Karpas-422 (cell line): Measurements from ENCODE around the gene AGTR1. TPM values are rescaled to one million over a fixed set of nuclear protein-coding genes. Genes with fewer than 3 reads are reported as not detected.

ENCODE experiments used
- DNase-seq: peaks from one replicate; pipeline ENCODE4 v3.0.0-alpha.2; 2015
- H2AFZ ChIP-seq: fragments of 200-600 bp; sonication (generic); 2 replicates; pipeline ENCODE4 v1.6.1; 2014; ENCODE audit warnings: antibody characterized with exemption, low read length, mixed read lengths
- H3K27ac ChIP-seq: fragments of 200-600 bp; sonication (generic); 2 replicates; pipeline ENCODE4 v1.5.1; 2014; ENCODE audit warnings: mild to moderate bottlenecking, low read length, moderate library complexity
- H3K27me3 ChIP-seq: fragments of 200-600 bp; sonication (generic); 2 replicates; pipeline ENCODE4 v1.6.1; 2014; ENCODE audit warnings: low read length, mixed read lengths
- H3K36me3 ChIP-seq: fragments of 200-600 bp; sonication (generic); 2 replicates; pipeline ENCODE4 v1.6.1; 2014; ENCODE audit warnings: low read length, mixed read lengths; ENCODE audit not compliant: insufficient read depth
- H3K4me1 ChIP-seq: fragments of 200-600 bp; sonication (generic); 2 replicates; pipeline ENCODE4 v1.6.1; 2014; ENCODE audit warnings: mild to moderate bottlenecking, low read length, mixed read lengths
- H3K4me2 ChIP-seq: fragments of 200-600 bp; sonication (generic); 2 replicates; pipeline ENCODE4 v1.6.1; 2014; ENCODE audit warnings: low read length, low read depth, mild to moderate bottlenecking; ENCODE audit not compliant: poor library complexity, severe bottlenecking
- H3K4me3 ChIP-seq: fragments of 200-600 bp; sonication (generic); 2 replicates; pipeline ENCODE4 v1.5.1; 2014; ENCODE audit warnings: mild to moderate bottlenecking, antibody characterized with exemption, low read length, mixed read lengths
- H3K79me2 ChIP-seq: fragments of 200-600 bp; sonication (generic); 2 replicates; pipeline ENCODE4 v1.6.1; 2014; ENCODE audit warnings: mild to moderate bottlenecking, low read length, mixed read lengths
- H3K9ac ChIP-seq: fragments of 200-600 bp; sonication (generic); 2 replicates; pipeline ENCODE4 v1.6.0; 2014; ENCODE audit warnings: low read length
- H3K9me2 ChIP-seq: fragments of 200-600 bp; sonication (generic), shearing (Covaris generic); replicated peaks from 2 replicates; pipeline ENCODE4 v1.6.0; 2014; ENCODE audit warnings: mild to moderate bottlenecking, low read length, moderate library complexity; ENCODE audit not compliant: insufficient read depth
- H3K9me3 ChIP-seq: fragments of 300-700, 200-600 bp; sonication (generic); 2 replicates; pipeline ENCODE4 v1.6.1; 2014; ENCODE audit warnings: low read length, mixed read lengths
- H4K20me1 ChIP-seq: fragments of 200-600 bp; sonication (generic); 2 replicates; pipeline ENCODE4 v1.6.1; 2014; ENCODE audit warnings: mild to moderate bottlenecking, antibody characterized with exemption, low read length, low read depth; ENCODE audit not compliant: insufficient read depth
- total RNA-seq: library from RNA; depleted of rRNA; stranded (reverse); fragments of >200 nt; shearing (Covaris generic); gene quantifications from 2 replicates; pipeline ENCODE4 v1.2.3, GENCODE V29; 2014; ENCODE audit warnings: low replicate concordance

The AGTR1 gene
- total RNA-seq, 1 experiment from 2014 or later: not detected

GRCh38 chr3:148682997-148683396 is 14.7 kb upstream of the AGTR1 start:
- Histone ChIP-seq H3K4me3 (no peak overlapping the region), H3K4me2 (no peak overlapping the region), H3K27ac (no peak overlapping the region), H3K9ac (no peak overlapping the region), H3K4me1 (no peaks in the 10 kb centered on the region), H3K79me2 (no peaks in the 10 kb centered on the region), H3K27me3 (no peaks in the 10 kb centered on the region), H3K9me3 (no peaks in the 10 kb centered on the region), H4K20me1 (no peaks in the 10 kb centered on the region), H2AFZ (no peak overlapping the region), H3K9me2 (no peaks in the 10 kb centered on the region), H3K36me3 (no peaks in the 10 kb centered on the region)
- no peak for DNase-seq

- no peaks in the 10 kb centered on the region for H3K79me2 ChIP-seq
- H4K20me1 ChIP-seq: no peaks in the 10 kb centered on the region
- no peak overlapping the region for H3K4me2 ChIP-seq
- DNase-seq: no peak
- no peak overlapping the region for H2AFZ ChIP-seq
- no peak overlapping the region for H3K27ac ChIP-seq
- no peaks in the 10 kb centered on the region for H3K27me3 ChIP-seq
- no peaks in the 10 kb centered on the region for H3K9me2 ChIP-seq
- H3K36me3 ChIP-seq: no peaks in the 10 kb centered on the region
- H3K9me3 ChIP-seq: no peaks in the 10 kb centered on the region
- H3K4me3 ChIP-seq: no peak overlapping the region
- H3K9ac ChIP-seq: no peak overlapping the region
- H3K4me1 ChIP-seq: no peaks in the 10 kb centered on the region
These were observed 3.6 kb upstream of the AGTR1 start for GRCh38 chr3:148694116-148694515.

- H3K4me2 ChIP-seq: no peak overlapping the region
These were observed 597 bp downstream of the AGTR1 start for GRCh38 chr3:148698190-148698810.

DNA sequence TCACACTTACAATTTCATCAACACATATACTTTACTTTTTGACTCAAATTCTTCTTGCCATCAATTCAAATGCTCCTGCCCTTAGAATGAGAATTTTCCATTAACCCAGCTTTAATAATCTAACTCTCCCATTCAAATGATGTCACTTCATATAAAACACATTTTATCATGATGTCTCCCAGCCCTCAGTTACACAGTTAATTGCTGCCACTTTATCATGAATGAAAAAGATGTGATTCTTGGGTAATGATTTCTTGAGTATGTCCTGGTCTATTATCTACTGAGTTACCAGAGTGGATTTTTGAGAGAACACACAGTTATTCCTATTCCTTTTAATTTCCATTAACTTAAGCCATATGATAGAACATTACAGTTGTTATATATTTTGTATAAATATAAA is 7.6 kb downstream of the AGTR1 start:
- Histone ChIP-seq H3K27me3 (no peaks in the 10 kb centered on the region), H3K36me3 (no peaks in the 10 kb centered on the region), H3K4me2 (no peak overlapping the region), H3K27ac (no peak overlapping the region), H3K79me2 (no peaks in the 10 kb centered on the region), H2AFZ (no peak overlapping the region), H3K9me2 (no peaks in the 10 kb centered on the region), H3K9me3 (no peaks in the 10 kb centered on the region), H3K4me1 (no peaks in the 10 kb centered on the region), H3K9ac (no peak overlapping the region), H4K20me1 (no peaks in the 10 kb centered on the region), H3K4me3 (no peak overlapping the region)
- DNase-seq: no peak

More at GRCh38 chr3:148698190-148698810, 597 bp downstream of the AGTR1 start:
- Histone ChIP-seq H3K27ac (no peak overlapping the region), H3K9me2 (no peaks in the 10 kb centered on the region), H3K36me3 (no peaks in the 10 kb centered on the region), H2AFZ (no peak overlapping the region), H3K79me2 (no peaks in the 10 kb centered on the region), H3K27me3 (no peaks in the 10 kb centered on the region), H3K9ac (no peak overlapping the region), H3K9me3 (no peaks in the 10 kb centered on the region), H3K4me1 (no peaks in the 10 kb centered on the region), H3K4me3 (no peak overlapping the region), H4K20me1 (no peaks in the 10 kb centered on the region)
- no peak for DNase-seq

- Histone ChIP-seq H3K79me2 (no peaks in the 10 kb centered on the region), H3K27ac (no peak overlapping the region), H3K9me3 (no peaks in the 10 kb centered on the region), H3K27me3 (no peaks in the 10 kb centered on the region), H3K9ac (no peak overlapping the region), H3K36me3 (no peaks in the 10 kb centered on the region), H4K20me1 (no peaks in the 10 kb centered on the region), H2AFZ (no peak overlapping the region), H3K4me2 (no peak overlapping the region), H3K4me3 (no peak overlapping the region), H3K9me2 (no peaks in the 10 kb centered on the region), H3K4me1 (no peaks in the 10 kb centered on the region)
- DNase-seq: no peak
These were observed 10.1 kb downstream of the AGTR1 start for GRCh38 chr3:148707601-148708380.

GRCh38 chr3:148708409-148708808 is 10.7 kb downstream of the AGTR1 start:
- no peaks in the 10 kb centered on the region for H3K27me3 ChIP-seq
- H3K4me1 ChIP-seq: no peaks in the 10 kb centered on the region
- no peak overlapping the region for H3K4me3 ChIP-seq
- no peak for DNase-seq
- H4K20me1 ChIP-seq: no peaks in the 10 kb centered on the region
- H3K79me2 ChIP-seq: no peaks in the 10 kb centered on the region
- H3K36me3 ChIP-seq: no peaks in the 10 kb centered on the region
- no peaks in the 10 kb centered on the region for H3K9me2 ChIP-seq
- H3K9ac ChIP-seq: no peak overlapping the region
- no peaks in the 10 kb centered on the region for H3K9me3 ChIP-seq
- no peak overlapping the region for H2AFZ ChIP-seq
- no peak overlapping the region for H3K27ac ChIP-seq
- H3K4me2 ChIP-seq: no peak overlapping the region

DNA sequence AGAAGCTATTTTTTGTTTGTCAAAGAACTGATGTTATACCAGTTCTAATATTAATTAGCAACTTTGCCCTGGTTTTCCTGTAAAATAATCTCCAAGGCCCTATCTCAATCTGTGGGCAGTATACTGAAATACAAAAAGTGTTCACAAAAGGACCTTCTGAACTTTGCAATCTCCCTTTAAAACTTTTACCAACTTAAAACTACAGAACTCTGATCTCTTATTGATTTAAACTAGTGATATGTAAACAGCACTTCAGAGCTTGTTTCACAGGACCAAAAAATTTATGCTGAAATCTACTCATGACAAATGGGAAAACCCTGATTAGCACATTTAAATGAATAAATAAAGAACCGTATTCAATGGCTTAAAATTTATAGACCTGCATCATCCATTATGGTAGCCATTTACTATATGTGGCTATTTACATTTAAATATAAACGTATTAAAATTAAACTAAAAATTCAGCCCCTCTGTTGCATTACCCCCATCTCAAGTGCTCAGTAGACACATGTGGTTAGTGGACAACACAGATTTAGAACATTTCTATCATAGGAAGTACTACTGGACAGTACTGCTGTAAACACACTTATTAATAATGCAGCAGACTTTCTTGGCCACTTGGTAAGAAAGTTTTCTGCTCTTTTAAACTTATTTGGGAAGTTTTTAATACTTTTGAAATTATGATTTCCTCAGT is 12.0 kb downstream of the AGTR1 start:
- DNase-seq: no peak
- no peak overlapping the region for H3K27ac ChIP-seq
- no peaks in the 10 kb centered on the region for H3K4me1 ChIP-seq
- H3K9ac ChIP-seq: no peak overlapping the region
- H3K36me3 ChIP-seq: no peaks in the 10 kb centered on the region
- no peaks in the 10 kb centered on the region for H3K9me3 ChIP-seq
- no peaks in the 10 kb centered on the region for H3K79me2 ChIP-seq
- no peak overlapping the region for H3K4me3 ChIP-seq
- no peaks in the 10 kb centered on the region for H3K27me3 ChIP-seq
- H3K9me2 ChIP-seq: no peaks in the 10 kb centered on the region
- no peak overlapping the region for H3K4me2 ChIP-seq
- H2AFZ ChIP-seq: no peak overlapping the region
- no peaks in the 10 kb centered on the region for H4K20me1 ChIP-seq

DNA sequence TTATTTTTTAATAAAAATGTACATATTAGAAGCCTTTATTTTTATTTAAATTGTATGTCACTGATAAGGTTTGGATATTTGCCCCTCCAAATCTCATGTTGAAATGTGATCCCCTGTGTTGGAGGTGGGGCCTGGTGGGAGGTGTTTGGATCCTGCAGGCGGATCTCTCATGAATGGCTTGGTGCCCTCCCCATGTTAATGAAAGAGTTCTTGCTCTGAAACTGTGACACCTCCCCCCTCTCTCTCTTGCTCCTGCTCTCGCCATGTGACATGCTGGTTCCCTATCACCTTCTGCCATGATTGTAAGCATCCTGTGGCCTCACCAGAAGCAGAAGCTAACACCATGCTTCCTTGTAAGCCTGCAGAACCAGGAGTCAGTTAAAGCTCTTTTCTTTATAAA is 13.0 kb downstream of the AGTR1 start:
- Histone ChIP-seq H3K4me3 (no peak overlapping the region), H3K9ac (no peak overlapping the region), H2AFZ (no peak overlapping the region), H4K20me1 (no peaks in the 10 kb centered on the region), H3K9me2 (no peaks in the 10 kb centered on the region), H3K79me2 (no peaks in the 10 kb centered on the region), H3K4me2 (no peak overlapping the region), H3K9me3 (no peaks in the 10 kb centered on the region), H3K27ac (no peak overlapping the region), H3K4me1 (no peaks in the 10 kb centered on the region), H3K27me3 (no peaks in the 10 kb centered on the region), H3K36me3 (no peaks in the 10 kb centered on the region)
- no peak for DNase-seq
